ENCODE measurements around the gene SHB.

Gene SHB

GRCh38 chr9:38004809-38005560 is 64.0 kb downstream of the SHB start:
- no peak overlapping the region for H3K27ac ChIP-seq (ENCODE audit: low read length)
- peaks cover 30% of the 10 kb centered on the region for H3K4me1 ChIP-seq (ENCODE audit: insufficient read depth, low read length)
- no peaks in the 10 kb centered on the region for H3K36me3 ChIP-seq (ENCODE audit: insufficient read depth, low read depth, low read length)
- H3K27me3 ChIP-seq (ENCODE audit: insufficient read depth, low read length): no peaks in the 10 kb centered on the region
- H3K4me3 ChIP-seq (ENCODE audit: low read length): no peak overlapping the region
- H3K9ac ChIP-seq (ENCODE audit: low read depth, low read length): no peak overlapping the region
- H3K9me3 ChIP-seq (ENCODE audit: insufficient read depth, low read depth, low read length): no peaks in the 10 kb centered on the region

GRCh38 chr9:38003946-38004808 is 64.8 kb downstream of the SHB start:
- Histone ChIP-seq H3K36me3 (ENCODE audit: insufficient read depth, low read depth, low read length) (no peaks in the 10 kb centered on the region), H3K4me3 (ENCODE audit: low read length) (no peak overlapping the region), H3K4me1 (ENCODE audit: insufficient read depth, low read length) (peaks cover 29% of the 10 kb centered on the region), H3K9ac (ENCODE audit: low read depth, low read length) (no peak overlapping the region), H3K27ac (ENCODE audit: low read length) (no peak overlapping the region), H3K9me3 (ENCODE audit: insufficient read depth, low read depth, low read length) (no peaks in the 10 kb centered on the region), H3K27me3 (ENCODE audit: insufficient read depth, low read length) (no peaks in the 10 kb centered on the region)

- peaks cover 21% of the 10 kb centered on the region for H3K4me1 ChIP-seq (ENCODE audit: insufficient read depth, low read length)
- H3K9ac ChIP-seq (ENCODE audit: low read depth, low read length): no peak overlapping the region
- no peak overlapping the region for H3K27ac ChIP-seq (ENCODE audit: low read length)
- H3K36me3 ChIP-seq (ENCODE audit: insufficient read depth, low read depth, low read length): no peaks in the 10 kb centered on the region
- H3K9me3 ChIP-seq (ENCODE audit: insufficient read depth, low read depth, low read length): no peaks in the 10 kb centered on the region
- no peak overlapping the region for H3K4me3 ChIP-seq (ENCODE audit: low read length)
- no peaks in the 10 kb centered on the region for H3K27me3 ChIP-seq (ENCODE audit: insufficient read depth, low read length)
Measured at GRCh38 chr9:38003230-38003629, 65.8 kb downstream of the SHB start.

GRCh38 chr9:38001430-38001829 is 67.6 kb downstream of the SHB start:
- H3K4me1 ChIP-seq (ENCODE audit: insufficient read depth, low read length): peaks cover 10% of the 10 kb centered on the region; the same call in 1 of the 2 replicates
- no peaks in the 10 kb centered on the region for H3K36me3 ChIP-seq (ENCODE audit: insufficient read depth, low read depth, low read length)
- no peaks in the 10 kb centered on the region for H3K27me3 ChIP-seq (ENCODE audit: insufficient read depth, low read length)
- H3K9me3 ChIP-seq (ENCODE audit: insufficient read depth, low read depth, low read length): no peaks in the 10 kb centered on the region
- H3K4me3 ChIP-seq (ENCODE audit: low read length): no peak overlapping the region
- H3K9ac ChIP-seq (ENCODE audit: low read depth, low read length): no peak overlapping the region
- H3K27ac ChIP-seq (ENCODE audit: low read length): no peak overlapping the region

- Histone ChIP-seq H3K9me3 (ENCODE audit: insufficient read depth, low read depth, low read length) (no peaks in the 10 kb centered on the region), H3K4me1 (ENCODE audit: insufficient read depth, low read length) (peaks cover 10% of the 10 kb centered on the region; the same call in 1 of the 2 replicates), H3K27me3 (ENCODE audit: insufficient read depth, low read length) (no peaks in the 10 kb centered on the region), H3K4me3 (ENCODE audit: low read length) (no peak overlapping the region), H3K36me3 (ENCODE audit: insufficient read depth, low read depth, low read length) (no peaks in the 10 kb centered on the region), H3K9ac (ENCODE audit: low read depth, low read length) (no peak overlapping the region), H3K27ac (ENCODE audit: low read length) (no peak overlapping the region)
Measured at GRCh38 chr9:38000735-38001134, 68.3 kb downstream of the SHB start.

- Histone ChIP-seq H3K4me1 (ENCODE audit: insufficient read depth, low read length) (peaks cover 10% of the 10 kb centered on the region; the same call in 1 of the 2 replicates), H3K27ac (ENCODE audit: low read length) (no peak overlapping the region), H3K36me3 (ENCODE audit: insufficient read depth, low read depth, low read length) (no peaks in the 10 kb centered on the region), H3K27me3 (ENCODE audit: insufficient read depth, low read length) (no peaks in the 10 kb centered on the region), H3K9me3 (ENCODE audit: insufficient read depth, low read depth, low read length) (no peaks in the 10 kb centered on the region), H3K9ac (ENCODE audit: low read depth, low read length) (no peak overlapping the region), H3K4me3 (ENCODE audit: low read length) (no peak overlapping the region)
Measured at GRCh38 chr9:38000332-38000731, 68.7 kb downstream of the SHB start.

- H3K9ac ChIP-seq (ENCODE audit: low read depth, low read length): no peak overlapping the region
- no peak overlapping the region for H3K4me3 ChIP-seq (ENCODE audit: low read length)
- no peak overlapping the region for H3K27ac ChIP-seq (ENCODE audit: low read length)
- no peaks in the 10 kb centered on the region for H3K36me3 ChIP-seq (ENCODE audit: insufficient read depth, low read depth, low read length)
- no peaks in the 10 kb centered on the region for H3K27me3 ChIP-seq (ENCODE audit: insufficient read depth, low read length)
- no peaks in the 10 kb centered on the region for H3K9me3 ChIP-seq (ENCODE audit: insufficient read depth, low read depth, low read length)
- peaks cover 10% of the 10 kb centered on the region; the same call in 1 of the 2 replicates for H3K4me1 ChIP-seq (ENCODE audit: insufficient read depth, low read length)
Measured at GRCh38 chr9:37999588-38000189, 69.3 kb downstream of the SHB start.

GRCh38 chr9:37998881-37999587 is 70.0 kb downstream of the SHB start:
- H3K27me3 ChIP-seq (ENCODE audit: insufficient read depth, low read length): no peaks in the 10 kb centered on the region
- H3K27ac ChIP-seq (ENCODE audit: low read length): no peak overlapping the region
- H3K9me3 ChIP-seq (ENCODE audit: insufficient read depth, low read depth, low read length): no peaks in the 10 kb centered on the region
- H3K36me3 ChIP-seq (ENCODE audit: insufficient read depth, low read depth, low read length): no peaks in the 10 kb centered on the region
- peaks cover 10% of the 10 kb centered on the region; the same call in 1 of the 2 replicates for H3K4me1 ChIP-seq (ENCODE audit: insufficient read depth, low read length)
- no peak overlapping the region for H3K4me3 ChIP-seq (ENCODE audit: low read length)
- no peak overlapping the region for H3K9ac ChIP-seq (ENCODE audit: low read depth, low read length)

- H3K27me3 ChIP-seq (ENCODE audit: insufficient read depth, low read length): no peaks in the 10 kb centered on the region
- H3K9me3 ChIP-seq (ENCODE audit: insufficient read depth, low read depth, low read length): no peaks in the 10 kb centered on the region
- no peak overlapping the region for H3K4me3 ChIP-seq (ENCODE audit: low read length)
- H3K9ac ChIP-seq (ENCODE audit: low read depth, low read length): no peak overlapping the region
- H3K4me1 ChIP-seq (ENCODE audit: insufficient read depth, low read length): peaks cover 10% of the 10 kb centered on the region; the same call in 1 of the 2 replicates
- H3K36me3 ChIP-seq (ENCODE audit: insufficient read depth, low read depth, low read length): no peaks in the 10 kb centered on the region
- no peak overlapping the region for H3K27ac ChIP-seq (ENCODE audit: low read length)
Measured at GRCh38 chr9:37997636-37998374, 71.2 kb downstream of the SHB start.

GRCh38 chr9:37996819-37997217 is 72.2 kb downstream of the SHB start:
- H3K36me3 ChIP-seq (ENCODE audit: insufficient read depth, low read depth, low read length): no peaks in the 10 kb centered on the region
- no peak overlapping the region for H3K9ac ChIP-seq (ENCODE audit: low read depth, low read length)
- no peak overlapping the region for H3K4me3 ChIP-seq (ENCODE audit: low read length)
- peaks cover 10% of the 10 kb centered on the region; the same call in 1 of the 2 replicates for H3K4me1 ChIP-seq (ENCODE audit: insufficient read depth, low read length)
- H3K9me3 ChIP-seq (ENCODE audit: insufficient read depth, low read depth, low read length): no peaks in the 10 kb centered on the region
- H3K27me3 ChIP-seq (ENCODE audit: insufficient read depth, low read length): no peaks in the 10 kb centered on the region
- no peak overlapping the region for H3K27ac ChIP-seq (ENCODE audit: low read length)

All from iPS-20b (cell line).